Uterus (tissue), 2 donors: ENCODE data around the gene DERA.
"Not testable (repeated sequence)": the region's sequence is repeated elsewhere in the genome, so short reads cannot be mapped to it uniquely, and the experiment has no call there.

Experiments used
- CTCF ChIP-seq, 4 experiments: fragments of 200-600 bp in 2 of 4; fragments of 450-650 bp in 2 of 4; sonication (generic) in 2 of 4; IDR thresholded peaks; one replicate each; pipeline ENCODE4 v1.5.1; 2016 to 2019; ENCODE audit warnings: antibody characterized with exemption in 4 of 4, mild to moderate bottlenecking in 2 of 4, moderate library complexity in 1 of 4
- POLR2A ChIP-seq, 2 donors: fragments of 450-650 bp; IDR thresholded peaks; one replicate each; pipeline ENCODE4 v1.6.1; 2016; ENCODE audit warnings: antibody characterized with exemption in 2 of 2, mild to moderate bottlenecking in 1 of 2, moderate library complexity in 1 of 2

GRCh38 chr12:16057351-16057751 is 146.2 kb downstream of the DERA start:
- TF ChIP-seq CTCF, POLR2A (IDR thresholded peaks at IDR 0.05): not testable (repeated sequence)
